GM19463 (cell line): Measurements from ENCODE around the gene LMBRD1.

Experiments used
- ATAC-seq: cut with Tn5 transposase; IDR thresholded peaks from one replicate; pipeline ENCODE4 v1.9.1; 2021; ENCODE audit warnings: mild to moderate bottlenecking, moderate library complexity; ENCODE audit not compliant: unreplicated experiment

The LMBRD1 gene

GRCh38 chr6:69647726-69648125 lies 149.1 kb downstream of the LMBRD1 start:
- ATAC-seq = no peak

GRCh38 chr6:69643688-69644087 lies 153.1 kb downstream of the LMBRD1 start:
- no peak for ATAC-seq

- ATAC-seq = no peak
Measured at GRCh38 chr6:69632932-69633331, 163.9 kb downstream of the LMBRD1 start.

GRCh38 chr6:69631552-69632346 lies 165.1 kb downstream of the LMBRD1 start:
- ATAC-seq = no peak

GRCh38 chr6:69630767-69631166 lies 166.0 kb downstream of the LMBRD1 start:
- no peak for ATAC-seq

GRCh38 chr6:69627625-69628024 lies 169.2 kb downstream of the LMBRD1 start:
- ATAC-seq = no peak

- no peak for ATAC-seq
Measured at GRCh38 chr6:69624944-69625343, 171.9 kb downstream of the LMBRD1 start.
